SIG-M5 treated with dmso at 0.1 percent for 504 hours (cell line): ENCODE data around the gene ZDHHC14.
"Not testable (repeated sequence)": the region's sequence is repeated elsewhere in the genome, so short reads cannot be mapped to it uniquely, and the experiment has no call there.

Experiments used
- DNase-seq: peaks from one replicate; lab custom pipeline; 2025; ENCODE audit not compliant: unreplicated experiment; lab: John Stamatoyannopoulos, UW

The ZDHHC14 gene

GRCh38 chr6:157402996-157403685, 22.2 kb downstream of the ZDHHC14 start:
- DNase-seq: no peak

DNA sequence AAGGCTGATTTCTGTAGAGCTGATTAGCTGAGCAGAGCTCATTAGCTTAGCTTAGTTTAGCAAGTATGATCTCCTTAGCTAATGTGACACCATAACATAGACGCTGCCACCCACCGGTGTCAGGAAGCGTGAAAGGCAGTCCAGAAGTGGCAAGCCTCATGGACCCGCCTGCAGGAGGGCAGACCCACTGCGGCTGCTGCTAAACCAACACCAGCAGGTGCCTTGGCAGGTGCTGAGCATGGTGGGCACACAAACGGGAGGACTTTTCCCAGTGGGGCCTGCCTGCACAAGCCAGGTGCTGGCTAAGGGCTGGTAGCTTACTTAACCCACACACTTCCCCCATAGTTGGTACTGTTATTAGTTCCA, 22.7 kb downstream of the ZDHHC14 start:
- no peak for DNase-seq

DNA sequence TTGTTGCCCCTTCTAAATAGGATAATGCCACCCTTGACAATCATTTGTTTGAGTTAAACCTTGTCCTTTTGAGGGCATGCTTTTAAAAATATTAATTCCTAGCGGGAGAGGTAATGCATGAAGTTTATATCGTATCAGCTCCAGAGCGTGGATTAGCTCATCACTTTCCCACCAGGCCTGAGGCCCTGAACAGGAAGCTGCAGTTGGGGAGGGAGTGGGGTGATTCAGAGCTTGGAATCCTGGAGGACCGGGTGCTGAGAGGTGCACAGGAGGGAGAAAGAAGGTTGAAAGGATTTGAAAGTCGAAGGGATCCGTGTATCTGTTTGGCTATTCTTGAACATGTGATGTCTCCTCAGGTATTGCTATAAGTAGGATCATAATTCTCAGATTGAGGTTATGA, 25.0 kb downstream of the ZDHHC14 start:
- DNase-seq: no peak

DNA sequence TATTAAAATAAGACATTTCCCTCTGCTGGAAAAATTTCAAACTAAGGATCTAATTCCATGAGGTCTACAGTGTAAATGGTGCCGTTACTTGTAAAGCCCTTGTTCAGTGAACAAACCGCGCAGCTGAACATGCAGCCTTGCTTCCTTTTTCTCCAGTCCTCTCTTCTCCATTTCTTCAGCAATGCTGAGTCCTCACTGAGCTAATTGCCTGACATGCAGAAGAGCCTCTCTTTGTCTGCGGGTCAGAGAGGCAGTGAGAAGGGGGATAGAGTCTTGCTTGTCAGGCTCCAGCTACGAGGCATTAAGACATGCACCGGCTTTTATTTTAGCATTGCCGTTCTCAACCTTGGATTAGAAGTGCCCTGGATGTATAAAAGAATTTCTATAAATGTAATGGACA, 25.7 kb downstream of the ZDHHC14 start:
- peak; percentile 25 for DNase-seq

GRCh38 chr6:157407646-157408045, 26.7 kb downstream of the ZDHHC14 start:
- DNase-seq: no peak

DNA sequence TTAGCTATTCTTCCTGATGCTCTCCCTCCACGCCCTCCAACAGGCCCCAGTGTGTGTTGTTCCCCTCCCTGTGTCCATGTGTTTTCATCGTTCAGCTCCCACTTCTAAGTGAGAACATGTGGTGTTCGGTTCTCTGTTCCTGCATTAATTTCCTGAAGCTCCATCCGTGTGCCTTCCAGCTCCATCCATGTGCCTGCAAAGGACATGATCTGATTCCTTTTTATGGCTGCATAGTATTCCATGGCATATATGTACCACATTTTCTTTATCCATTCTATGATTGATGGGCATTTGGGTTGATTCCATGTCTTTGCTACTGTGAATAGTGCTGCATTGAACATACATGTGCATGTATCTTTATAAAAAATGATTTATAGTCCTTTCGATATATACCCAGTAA, 27.4 kb downstream of the ZDHHC14 start:
- DNase-seq: not testable (repeated sequence)

GRCh38 chr6:157410045-157410444, 29.1 kb downstream of the ZDHHC14 start:
- no peak for DNase-seq

GRCh38 chr6:157411368-157411767, 30.4 kb downstream of the ZDHHC14 start:
- DNase-seq: no peak

DNA sequence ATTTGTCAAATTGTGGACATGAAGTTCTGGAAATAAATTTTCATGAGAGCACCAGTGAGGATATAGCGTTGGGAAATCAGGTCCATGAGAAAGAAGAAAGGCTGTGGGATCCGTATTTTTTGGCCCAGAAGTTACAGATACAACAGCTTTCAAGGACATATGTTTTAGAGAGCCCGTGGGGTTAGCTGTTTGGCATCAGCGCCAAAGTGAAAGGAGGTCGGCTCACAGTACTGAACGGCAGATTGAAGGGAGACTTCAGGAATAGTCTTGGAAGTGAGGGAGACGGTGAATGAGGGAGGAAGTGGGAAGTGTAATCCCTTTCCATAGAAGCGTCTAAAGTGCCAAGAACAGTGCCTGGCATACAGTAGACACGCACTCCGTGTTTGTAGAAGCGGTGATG, 31.8 kb downstream of the ZDHHC14 start:
- no peak for DNase-seq

- DNase-seq: no peak
Measured at GRCh38 chr6:157420497-157420896, 39.5 kb downstream of the ZDHHC14 start.

GRCh38 chr6:157424491-157425020, 43.6 kb downstream of the ZDHHC14 start:
- no peak for DNase-seq

- DNase-seq: no peak
Measured at GRCh38 chr6:157427969-157428368, 47.0 kb downstream of the ZDHHC14 start.

DNA sequence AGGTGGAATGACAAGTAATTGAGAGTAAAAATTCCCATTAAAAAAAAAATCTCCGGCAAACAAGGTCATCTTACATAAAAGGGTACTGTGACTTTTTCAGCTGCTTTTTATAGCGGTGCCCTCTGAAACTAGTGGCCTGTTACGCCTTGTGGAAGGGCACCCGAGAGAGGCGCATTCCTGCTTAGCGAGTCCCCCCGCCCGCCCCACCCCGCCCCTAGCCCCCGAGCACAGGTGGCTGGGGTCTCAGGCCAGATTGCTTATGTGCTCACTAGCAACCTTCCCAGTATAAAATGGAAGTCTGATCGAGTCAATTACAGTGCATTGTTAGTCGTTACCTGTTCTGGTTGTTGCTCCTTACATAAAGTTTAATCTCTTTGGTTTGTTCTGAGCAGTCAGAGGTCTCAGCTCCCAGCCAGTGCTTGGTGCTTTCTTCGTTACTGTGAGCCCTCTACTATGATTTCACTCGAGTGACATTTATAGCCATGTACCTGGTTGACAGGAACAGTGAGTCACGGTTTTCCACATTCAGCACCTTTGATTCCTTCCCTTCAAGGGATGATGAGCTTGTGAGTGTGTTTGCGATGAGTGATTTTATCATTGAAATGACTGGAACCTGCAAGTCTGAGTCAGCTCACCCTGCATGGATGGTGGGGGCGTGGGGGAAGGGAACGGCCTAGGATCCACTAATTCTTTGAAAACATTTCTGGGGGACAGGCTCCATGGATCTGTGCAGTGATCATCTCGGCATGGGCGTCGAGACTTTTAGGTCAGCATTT, 47.6 kb downstream of the ZDHHC14 start:
- no peak for DNase-seq

GRCh38 chr6:157429248-157429647, 48.3 kb downstream of the ZDHHC14 start:
- DNase-seq: no peak

DNA sequence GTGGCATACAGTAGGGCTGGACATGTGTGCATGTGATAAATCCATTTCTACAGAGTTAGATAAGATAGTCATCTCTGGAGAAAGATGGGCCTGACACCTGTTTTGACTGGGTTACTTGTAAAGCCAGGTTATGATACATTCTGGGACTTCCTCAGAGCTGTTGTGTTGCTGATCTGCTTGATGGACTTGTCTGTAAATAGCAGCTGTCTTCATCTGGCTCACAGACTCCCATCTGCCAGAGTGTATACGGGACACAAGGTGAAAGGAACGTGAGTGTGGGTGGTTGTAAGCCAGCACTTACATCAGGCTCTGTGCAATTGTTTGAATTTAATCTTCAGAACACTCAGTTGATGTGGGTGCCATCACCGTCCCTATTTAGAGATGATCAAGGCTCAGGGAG, 49.8 kb downstream of the ZDHHC14 start:
- DNase-seq: no peak

GRCh38 chr6:157432231-157432891, 51.4 kb downstream of the ZDHHC14 start:
- no peak for DNase-seq

DNA sequence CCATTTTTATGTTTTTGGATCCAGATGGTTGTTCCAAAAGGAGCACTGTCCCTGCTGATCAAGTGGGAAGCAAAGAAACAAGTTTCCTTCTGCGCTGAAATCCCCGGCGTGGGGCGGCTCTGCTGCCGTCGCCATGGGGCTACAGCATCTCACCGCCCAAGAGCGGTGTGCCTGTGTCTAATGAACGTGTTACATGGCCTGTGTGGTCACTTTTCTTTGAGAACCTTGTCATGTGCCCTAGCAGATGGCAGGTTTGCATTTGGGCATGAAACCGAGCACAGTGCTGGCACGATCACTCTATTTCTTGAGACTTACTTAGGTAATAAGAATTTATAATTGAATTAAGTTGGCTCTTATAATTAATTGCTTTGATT, 51.9 kb downstream of the ZDHHC14 start:
- DNase-seq: no peak

DNA sequence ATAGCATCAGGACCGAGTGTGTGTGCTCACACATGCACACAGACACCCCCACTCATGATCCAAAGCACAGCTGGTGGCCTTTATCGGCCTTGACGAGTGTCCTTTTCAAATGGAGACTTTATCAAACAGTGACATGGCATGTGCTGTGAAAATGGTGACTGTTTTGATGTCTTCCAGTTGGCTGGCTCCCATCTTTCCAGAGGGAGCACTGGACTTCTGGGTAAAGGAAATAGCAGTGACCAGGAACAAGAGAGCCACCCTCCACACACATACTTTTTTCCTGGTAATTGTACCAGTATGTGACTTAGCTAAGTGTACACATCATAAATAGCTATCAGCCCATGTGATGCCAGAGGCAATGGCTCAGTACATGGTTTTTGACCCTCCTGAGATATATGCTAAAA, 52.7 kb downstream of the ZDHHC14 start:
- DNase-seq: no peak

GRCh38 chr6:157434349-157435033, 53.5 kb downstream of the ZDHHC14 start:
- no peak for DNase-seq

DNA sequence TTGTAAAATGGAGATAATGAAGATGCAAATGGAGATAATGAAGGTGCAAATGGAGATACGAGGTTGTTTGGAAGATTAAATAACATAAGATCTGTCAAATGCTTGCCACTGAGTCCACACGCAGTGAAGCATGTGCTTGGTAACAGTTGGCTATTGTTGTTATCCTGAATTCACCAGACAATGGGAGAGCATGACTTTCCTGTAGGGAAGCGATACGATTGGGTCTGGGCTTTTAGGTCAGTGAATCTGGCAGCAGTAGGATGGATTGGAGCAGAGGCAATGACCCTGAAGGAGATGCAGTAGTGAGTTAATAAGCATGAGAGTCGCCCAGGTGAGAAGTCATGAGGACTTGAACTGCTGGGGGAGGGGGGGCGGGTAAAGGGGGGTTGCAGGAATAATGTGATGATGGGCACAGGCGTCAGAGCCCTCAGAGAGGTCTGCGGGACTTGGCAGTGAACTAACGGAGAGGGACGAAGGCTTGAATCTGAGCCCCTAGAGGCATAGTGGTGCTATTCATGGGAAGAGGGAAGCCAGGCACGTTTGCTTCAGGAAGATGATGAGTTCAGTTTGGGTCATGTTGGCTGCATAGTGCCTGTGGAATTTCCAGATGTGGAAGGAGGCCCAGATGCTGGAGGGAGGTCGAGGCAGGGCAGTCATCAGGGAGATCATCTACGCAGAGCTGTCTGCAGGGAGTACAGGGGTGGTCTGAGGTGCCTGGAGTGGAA, 55.4 kb downstream of the ZDHHC14 start:
- DNase-seq: no peak

DNA sequence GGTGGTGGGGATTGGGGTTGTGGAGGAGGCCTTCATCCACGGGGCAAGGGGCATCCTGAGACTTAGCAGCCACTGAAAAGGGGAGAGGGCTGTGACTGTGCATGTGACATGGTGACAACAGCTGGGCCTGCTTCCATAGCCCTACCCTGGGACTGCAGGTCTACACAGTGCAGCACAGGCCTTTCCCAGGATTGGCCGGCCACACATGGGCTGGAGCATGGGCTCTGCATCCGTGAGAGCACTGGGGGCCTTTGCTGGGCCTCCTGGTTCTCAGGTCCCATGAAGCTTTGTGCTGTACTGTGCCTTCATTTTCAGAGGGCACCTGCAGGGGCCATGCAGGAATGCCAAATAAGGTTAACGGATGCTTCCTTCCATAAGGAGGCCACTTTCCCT, 56.0 kb downstream of the ZDHHC14 start:
- no peak for DNase-seq
